A549 (cell line): Measurements from ENCODE around the gene STRN. TPM values are rescaled to one million over a fixed set of nuclear protein-coding genes. Genes with fewer than 3 reads are reported as not detected.

Experiments
- ATAC-seq, 2 experiments: fragments of 200-7000 bp in 1 of 2; fragments of >200 bp in 1 of 2; cut with Nextera tagmentation in 1 of 2; cut with Tn5 transposase in 1 of 2; 3 replicates each; pipeline versions ENCODE4 v1.8.0 to v1.9.1; 2018 to 2020; ENCODE audit warnings: mild to moderate bottlenecking in 1 of 2, moderate library complexity in 1 of 2
- CTCF ChIA-PET: fragments of 300-600 bp; sonication (Branson Sonifier 250); formaldehyde crosslinking; extraction: SDS; loops from one replicate; lab custom pipeline; 2021; ENCODE audit warnings: antibody characterized with exemption, inconsistent platforms; lab: Yijun Ruan, JAX
- POLR2A ChIA-PET: fragments of 350-600 bp; formaldehyde crosslinking; extraction: SDS; loops from one replicate; lab custom pipeline; 2021; ENCODE audit warnings: antibody characterized with exemption, inconsistent platforms; lab: Yijun Ruan, JAX
- DNase-seq, 2 experiments: peaks; one replicate each; pipeline versions ENCODE4 v3.0.0 to v3.0.0-alpha.2; 2011 to 2016; ENCODE audit warnings: low read depth in 1 of 2, low spot score in 1 of 2
- FAIRE-seq: peaks from 2 replicates; lab custom pipeline; 2011; peaks lifted over from hg19 to GRCh38; lab: Jason Lieb, UNC
- H3K27ac ChIP-seq, 2 experiments: fragments of >200 bp; sonication (Bioruptor Twin); formaldehyde crosslinking; 3 replicates each; pipeline ENCODE4 v1.5.1; 2016 to 2017
- H3K4me1 ChIP-seq: fragments of >200 bp; sonication (Bioruptor Twin); formaldehyde crosslinking; 3 replicates; pipeline ENCODE4 v1.6.1; 2016
- H3K4me2 ChIP-seq: fragments of >200 bp; sonication (Bioruptor Twin); formaldehyde crosslinking; 3 replicates; pipeline ENCODE4 v1.6.1; 2016
- H3K4me3 ChIP-seq: fragments of >200 bp; sonication (Bioruptor Twin); formaldehyde crosslinking; 3 replicates; pipeline ENCODE4 v1.5.1; 2016
- H3K9me3 ChIP-seq: fragments of >200 bp; sonication (Bioruptor Twin); formaldehyde crosslinking; 3 replicates; pipeline ENCODE4 v1.6.1; 2016
- ATOH8 ChIP-seq: fragments of 250-450 bp; sonication (Bioruptor Pico); IDR thresholded peaks from 2 replicates; pipeline ENCODE4 v1.5.0; 2020; ENCODE audit warnings: low read depth, mild to moderate bottlenecking, moderate library complexity
- BCL3 ChIP-seq: fragments of >200 bp; sonication (Bioruptor Twin); formaldehyde crosslinking; IDR thresholded peaks from 3 replicates; pipeline ENCODE4 v1.6.1; 2016
- BHLHE40 ChIP-seq: IDR thresholded peaks from 2 replicates; pipeline ENCODE4 v1.6.1; 2012; ENCODE audit warnings: low read depth, low read length, inconsistent platforms
- CBX2 ChIP-seq: fragments of 200-600 bp; sonication (generic); IDR thresholded peaks from 2 replicates; pipeline ENCODE4 v1.6.1; 2016; ENCODE audit warnings: low read depth, mild to moderate bottlenecking, borderline replicate concordance
- CBX8 ChIP-seq: fragments of 200-600 bp; sonication (generic); IDR thresholded peaks from 2 replicates; pipeline ENCODE4 v1.6.1; 2016
- CEBPB ChIP-seq, 2 experiments: fragments of >200 bp in 1 of 2; sonication (Bioruptor Twin) in 1 of 2; formaldehyde crosslinking in 1 of 2; IDR thresholded peaks; 2 replicates each; pipeline ENCODE4 v1.6.1; 2012 to 2016
- CTCF ChIP-seq: fragments of >200 bp; sonication (Bioruptor Twin); formaldehyde crosslinking; IDR thresholded peaks from 3 replicates; pipeline ENCODE4 v1.5.1; 2016
- EP300 ChIP-seq, 2 experiments: fragments of >200 bp; sonication (Bioruptor Twin); formaldehyde crosslinking; IDR thresholded peaks; 2 replicates in 1 of 2; 3 replicates in 1 of 2; pipeline ENCODE4 v1.6.1; 2016 to 2017
- GATA3 ChIP-seq: IDR thresholded peaks from 2 replicates; pipeline ENCODE4 v1.6.1; 2012; ENCODE audit warnings: borderline replicate concordance
- HDAC2 ChIP-seq: fragments of 200-600 bp; sonication (generic); IDR thresholded peaks from 2 replicates; pipeline ENCODE4 v1.6.1; 2016
- HOXB13 ChIP-seq: fragments of 250-450 bp; sonication (Bioruptor Pico); IDR thresholded peaks from 2 replicates; pipeline ENCODE4 v1.5.0; 2020; ENCODE audit warnings: low read depth, mild to moderate bottlenecking, moderate library complexity
- JUNB ChIP-seq: fragments of >200 bp; sonication (Bioruptor Twin); formaldehyde crosslinking; IDR thresholded peaks from 2 replicates; pipeline ENCODE4 v1.6.1; 2016
- MAX ChIP-seq: IDR thresholded peaks from 2 replicates; pipeline ENCODE4 v1.6.1; 2012
- MAZ ChIP-seq: fragments of 150-350 bp; IDR thresholded peaks from 2 replicates; pipeline ENCODE4 v1.6.1; 2014; ENCODE audit warnings: antibody characterized with exemption, low read depth, low read length, borderline replicate concordance
- PBX3 ChIP-seq: IDR thresholded peaks from 2 replicates; pipeline ENCODE4 v1.6.1; 2012
- POLR2AphosphoS2 ChIP-seq: conservative IDR thresholded peaks from 2 replicates; pipeline ENCODE4 v1.6.1; 2012; ENCODE audit warnings: low read length, improper control_type of control experiment, inconsistent platforms
- RAD21 ChIP-seq, 2 experiments: fragments of >200 bp in 1 of 2; sonication (Bioruptor Twin) in 1 of 2; formaldehyde crosslinking in 1 of 2; IDR thresholded peaks in 1 of 2; conservative IDR thresholded peaks in 1 of 2; 2 replicates in 1 of 2; 3 replicates in 1 of 2; pipeline ENCODE4 v1.6.1; 2012 to 2018; ENCODE audit warnings: inconsistent platforms in 1 of 2
- RCOR1 ChIP-seq: fragments of 150-350 bp; IDR thresholded peaks from 2 replicates; pipeline ENCODE4 v1.6.1; 2014; ENCODE audit warnings: antibody characterized with exemption, low read length, low read depth
- RNF2 ChIP-seq: fragments of 200-600 bp; sonication (generic); IDR thresholded peaks from 2 replicates; pipeline ENCODE4 v1.6.1; 2016; ENCODE audit warnings: low read depth, mild to moderate bottlenecking, antibody characterized with exemption, moderate library complexity, borderline replicate concordance
- TP53 ChIP-seq: fragments of 250-450 bp; sonication (Bioruptor Pico); IDR thresholded peaks from 2 replicates; pipeline ENCODE4 v1.5.0; 2021; ENCODE audit warnings: mild to moderate bottlenecking, moderate library complexity
- WGBS: methylation state at CpG from one replicate; pipeline ENCODE4 v1.1.6; 2017; ENCODE audit errors: missing lambda C conversion rate; 5-methylcytosine and 5-hydroxymethylcytosine counted together
- polyA plus RNA-seq, 4 experiments: library from polyadenylated mRNA; depleted of rRNA in 3 of 4; stranded (reverse); fragments of >200 nt; fragmentation: RNase III in 1 of 4; extraction: RNeasy Plus Mini Kit Qiagen cat#74134 plus additional on column Dnase treatment in 1 of 4; gene quantifications; 2 replicates in 3 of 4; 3 replicates in 1 of 4; pipeline ENCODE4 v1.2.3, GENCODE V29; 2011 to 2017

STRN gene
- polyA plus RNA-seq, 2 of the 4 experiments (the other 2 are of a cell fraction), result 13.1 to 36.0 TPM

- Histone ChIP-seq H3K9me3 (no peaks in the 10 kb centered on the region), H3K4me2 (no peak overlapping the region), H3K4me1 (peaks cover 6% of the 10 kb centered on the region; the same call in 1 of the 3 replicates), H3K27ac (no peak overlapping the region), H3K4me3 (no peak overlapping the region)
- ChIA-PET POLR2A (no interaction called here), CTCF (interaction anchor here (0.8 to 1.6 kb wide), 4 partner anchors 9 to 95 kb away, joined by 3 to 6 read pairs (median 4); no protein-coding TSS in a partner anchor)
- WGBS, result 78% methylated on average over 10 of the region's 10 CpGs
- ATAC-seq, result no peak
- TF ChIP-seq PBX3 (no peak), EP300 (IDR thresholded peaks at IDR 0.05) (no peak), MAX (no peak), POLR2AphosphoS2 (no peak)
- no peak for DNase-seq
- no peak for FAIRE-seq
These were observed 142.5 kb downstream of the STRN start for GRCh38 chr2:36823862-36824261.

GRCh38 chr2:36820942-36821605 lies 145.3 kb downstream of the STRN start:
- Histone ChIP-seq H3K4me1 (peaks cover 6% of the 10 kb centered on the region; the same call in 1 of the 3 replicates), H3K4me2 (no peak overlapping the region), H3K9me3 (no peaks in the 10 kb centered on the region), H3K27ac (no peak overlapping the region), H3K4me3 (no peak overlapping the region)
- WGBS, result 60% methylated on average over 7 of the region's 7 CpGs
- ChIA-PET POLR2A (interaction anchor here (0.5 kb wide), 1 partner anchor 517 kb away, joined by 3 read pairs; no protein-coding TSS in a partner anchor), CTCF (interaction anchor here (1.0 to 2.0 kb wide), 3 partner anchors 10 to 36 kb away, joined by 3 to 11 read pairs (median 8); no protein-coding TSS in a partner anchor)
- TF ChIP-seq JUNB, result no peak
- TF ChIP-seq CEBPB (IDR thresholded peaks at IDR 0.05), result no peak
- no peak for TF ChIP-seq HDAC2
- TF ChIP-seq RNF2, result no peak
- TF ChIP-seq RCOR1, result no peak
- TF ChIP-seq EP300 (IDR thresholded peaks at IDR 0.05), result no peak
- no peak for TF ChIP-seq ATOH8 (CRISPR knock-in tag)
- no peak for TF ChIP-seq BCL3
- no peak for TF ChIP-seq CBX2
- TF ChIP-seq GATA3, result no peak
- TF ChIP-seq TP53 (CRISPR knock-in tag), result no peak
- ATAC-seq (no peak), DNase-seq (no peak), FAIRE-seq (no peak)

GRCh38 chr2:36819095-36819711 lies 147.1 kb downstream of the STRN start:
- Histone ChIP-seq H3K27ac (no peak overlapping the region), H3K4me3 (no peak overlapping the region), H3K4me2 (peak overlapping the region; percentile 28; the same call in 2 of the 3 replicates), H3K4me1 (peaks cover 6% of the 10 kb centered on the region; the same call in 1 of the 3 replicates), H3K9me3 (no peaks in the 10 kb centered on the region)
- FAIRE-seq, result no peak
- ChIA-PET CTCF (no interaction called here), POLR2A (no interaction called here)
- WGBS, result 33% methylated on average over 4 of the region's 4 CpGs
- TF ChIP-seq CTCF, result no peak; the same call in 2 of the 3 replicates
- TF ChIP-seq HOXB13, result no peak
- no peak for TF ChIP-seq MAZ
- no peak for TF ChIP-seq BHLHE40
- peak; percentile 34 to 40; a peak in 3 of 5 replicates for TF ChIP-seq RAD21 (conservative IDR thresholded peaks at IDR 0.05 in 1 of 2, IDR thresholded peaks at IDR 0.05 in 1 of 2)
- TF ChIP-seq RCOR1, result no peak
- TF ChIP-seq CBX8, result no peak
- DNase-seq, result peak in 1 of 2 experiments; percentile 28
- ATAC-seq, result peak; percentile 32 to 76; a peak in 3 of 6 replicates
